Trophoblast cell (in vitro differentiated cells and primary cell): ENCODE results near the gene ABCF2.
A peak's percentile ranks its signal among the peaks of the same experiment; 100 is the strongest.

Experiments used
- DNase-seq, 2 donors: peaks; one replicate each; pipeline ENCODE4 v3.0.0-alpha.2; 2016
- H2AFZ ChIP-seq: 2 replicates; pipeline ENCODE4 v1.6.1; 2013; ENCODE audit warnings: low read length, moderate library complexity, mild to moderate bottlenecking; ENCODE audit not compliant: insufficient read depth, poor library complexity
- H2AK5ac ChIP-seq: 2 replicates; pipeline ENCODE4 v1.6.1; 2013; ENCODE audit warnings: mild to moderate bottlenecking, low read length
- H2BK120ac ChIP-seq: 2 replicates; pipeline ENCODE4 v1.6.1; 2013; ENCODE audit warnings: low read length, mild to moderate bottlenecking, moderate library complexity; ENCODE audit not compliant: insufficient read depth, poor library complexity
- H2BK12ac ChIP-seq: 2 replicates; pipeline ENCODE4 v1.6.1; 2013; ENCODE audit warnings: mild to moderate bottlenecking, low read length, moderate library complexity
- H2BK5ac ChIP-seq: 2 replicates; pipeline ENCODE4 v1.6.1; 2013; ENCODE audit warnings: low read length, low read depth, moderate library complexity, mild to moderate bottlenecking; ENCODE audit not compliant: poor library complexity
- H3K14ac ChIP-seq: 2 replicates; pipeline ENCODE4 v1.6.1; 2013; ENCODE audit warnings: mild to moderate bottlenecking, low read length
- H3K18ac ChIP-seq: 2 replicates; pipeline ENCODE4 v1.6.1; 2013; ENCODE audit warnings: mild to moderate bottlenecking, low read length
- H3K23ac ChIP-seq: 2 replicates; pipeline ENCODE4 v1.6.1; 2013; ENCODE audit warnings: low read length
- H3K27ac ChIP-seq: 2 replicates; pipeline ENCODE4 v1.5.1; 2013; ENCODE audit warnings: low read depth, mild to moderate bottlenecking, inconsistent platforms, low read length, moderate library complexity
- H3K27me3 ChIP-seq: 2 replicates; pipeline ENCODE4 v1.6.1; 2013; ENCODE audit warnings: inconsistent platforms, mild to moderate bottlenecking, low read length, moderate library complexity; ENCODE audit not compliant: insufficient read depth
- H3K36me3 ChIP-seq, 2 experiments: 1 replicate in 1 of 2; 2 replicates in 1 of 2; pipeline ENCODE4 v1.6.1; 2013; ENCODE audit warnings: low read length in 2 of 2, mild to moderate bottlenecking in 2 of 2, moderate library complexity in 1 of 2; ENCODE audit not compliant: insufficient read depth in 2 of 2, control insufficient read depth in 1 of 2
- H3K4ac ChIP-seq: 2 replicates; pipeline ENCODE4 v1.6.1; 2013; ENCODE audit warnings: low read depth, mild to moderate bottlenecking, low read length, moderate library complexity
- H3K4me1 ChIP-seq, 2 experiments: 1 replicate in 1 of 2; 2 replicates in 1 of 2; pipeline ENCODE4 v1.6.1; 2013; ENCODE audit warnings: low read length in 2 of 2, mild to moderate bottlenecking in 2 of 2, moderate library complexity in 1 of 2; ENCODE audit not compliant: insufficient read depth in 2 of 2, control insufficient read depth in 1 of 2
- H3K4me2 ChIP-seq: 2 replicates; pipeline ENCODE4 v1.6.1; 2013; ENCODE audit warnings: inconsistent platforms, mild to moderate bottlenecking, low read length, moderate library complexity
- H3K4me3 ChIP-seq: 2 replicates; pipeline ENCODE4 v1.5.1; 2013; ENCODE audit warnings: mild to moderate bottlenecking, low read depth, low read length, inconsistent platforms
- H3K79me1 ChIP-seq: one replicate; pipeline ENCODE4 v1.6.1; 2013; ENCODE audit warnings: low read length
- H3K79me2 ChIP-seq: 2 replicates; pipeline ENCODE4 v1.6.1; 2013; ENCODE audit warnings: low read length, mild to moderate bottlenecking; ENCODE audit not compliant: control insufficient read depth, insufficient read depth, poor library complexity
- H3K9ac ChIP-seq: 2 replicates; pipeline ENCODE4 v1.6.1; 2013; ENCODE audit warnings: mild to moderate bottlenecking, low read length
- H3K9me3 ChIP-seq: 2 replicates; pipeline ENCODE4 v1.6.1; 2013; ENCODE audit warnings: low read depth, mild to moderate bottlenecking, control low read depth, inconsistent platforms, low read length; ENCODE audit not compliant: insufficient read depth
- H4K12ac ChIP-seq: 2 replicates; pipeline ENCODE4 v1.6.1; 2013; ENCODE audit warnings: low read depth, mild to moderate bottlenecking, low read length, moderate library complexity
- H4K8ac ChIP-seq: 2 replicates; pipeline ENCODE4 v1.6.1; 2013; ENCODE audit warnings: low read depth, mild to moderate bottlenecking, low read length, moderate library complexity
- H4K91ac ChIP-seq: one replicate; pipeline ENCODE4 v1.6.1; 2013; ENCODE audit warnings: low read depth, mild to moderate bottlenecking, low read length, moderate library complexity
- WGBS: extraction: QIAGEN DNeasy Blood & Tissue Kit; methylation state at CpG from one replicate; pipeline ENCODE4 v1.1.7; 2013; ENCODE audit warnings: missing lambda C conversion rate; ENCODE audit not compliant: insufficient read length, insufficient coverage; ENCODE audit errors: extremely low coverage; 5-methylcytosine and 5-hydroxymethylcytosine counted together

The ABCF2 gene

GRCh38 chr7:151231080-151231479 lies 4.1 kb upstream of the ABCF2 start:
- Histone ChIP-seq H3K27ac (no peak overlapping the region), H4K12ac (no peak overlapping the region), H2AK5ac (no peak overlapping the region), H3K27me3 (no peaks in the 10 kb centered on the region), H4K8ac (no peak overlapping the region), H3K4ac (no peak overlapping the region), H4K91ac (no peak overlapping the region), H2BK12ac (no peak overlapping the region), H3K9me3 (peaks cover 4% of the 10 kb centered on the region), H3K4me2 (no peak overlapping the region), H3K79me1 (peaks cover 12% of the 10 kb centered on the region), H3K23ac (no peak overlapping the region), H3K9ac (no peak overlapping the region), H3K4me3 (no peak overlapping the region), H3K4me1 (peaks cover 8 to 14% of the 10 kb centered on the region in 2 experiments), H3K14ac (no peak overlapping the region), H2BK5ac (no peak overlapping the region), H3K18ac (no peak overlapping the region), H3K36me3 (peaks cover 13 to 18% of the 10 kb centered on the region in 2 experiments), H2BK120ac (no peak overlapping the region), H2AFZ (no peak overlapping the region), H3K79me2 (peaks cover 18% of the 10 kb centered on the region)
- no CpG with 5 or more reads among the region's 1 CpG for WGBS
- no peak for DNase-seq

DNA sequence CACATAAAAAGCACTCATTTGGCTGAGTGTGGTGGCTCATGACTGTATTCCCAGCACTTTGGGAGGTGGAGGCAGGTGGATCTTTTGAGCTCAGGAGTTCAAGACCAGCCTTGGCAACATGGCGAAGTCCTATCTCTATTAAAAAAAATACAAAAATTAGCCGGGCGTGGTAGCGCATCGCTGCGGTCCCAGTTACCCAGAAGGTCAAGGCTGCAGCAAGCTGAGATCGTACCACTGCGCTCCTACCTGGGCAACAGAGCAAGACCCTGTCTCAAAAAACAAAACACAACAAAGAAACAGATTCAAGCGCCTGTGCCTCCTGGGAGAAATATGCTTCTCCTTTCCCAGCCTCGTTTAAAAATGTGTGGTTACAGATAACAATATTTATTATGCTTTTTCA lies 2.2 kb upstream of the ABCF2 start:
- DNase-seq: no peak
- no peak overlapping the region for H3K18ac ChIP-seq
- H4K91ac ChIP-seq: no peak overlapping the region
- H4K12ac ChIP-seq: no peak overlapping the region
- H2AFZ ChIP-seq: no peak overlapping the region
- no peak overlapping the region for H3K4me2 ChIP-seq
- peaks cover 18% of the 10 kb centered on the region for H3K79me2 ChIP-seq
- H3K36me3 ChIP-seq: peaks cover 6 to 11% of the 10 kb centered on the region in 2 experiments
- H2AK5ac ChIP-seq: no peak overlapping the region
- no peak overlapping the region for H3K14ac ChIP-seq
- no peaks in the 10 kb centered on the region for H3K27me3 ChIP-seq
- H3K23ac ChIP-seq: no peak overlapping the region
- no CpG with 5 or more reads among the region's 10 CpGs for WGBS
- H4K8ac ChIP-seq: no peak overlapping the region
- no peak overlapping the region for H3K4me3 ChIP-seq
- no peak overlapping the region for H2BK12ac ChIP-seq
- H3K27ac ChIP-seq: no peak overlapping the region
- H3K4ac ChIP-seq: no peak overlapping the region
- no peak overlapping the region for H2BK120ac ChIP-seq
- H3K79me1 ChIP-seq: peaks cover 12% of the 10 kb centered on the region
- H3K9me3 ChIP-seq: no peaks in the 10 kb centered on the region
- peaks cover 12 to 16% of the 10 kb centered on the region in 2 experiments for H3K4me1 ChIP-seq
- H2BK5ac ChIP-seq: no peak overlapping the region
- no peak overlapping the region for H3K9ac ChIP-seq

DNA sequence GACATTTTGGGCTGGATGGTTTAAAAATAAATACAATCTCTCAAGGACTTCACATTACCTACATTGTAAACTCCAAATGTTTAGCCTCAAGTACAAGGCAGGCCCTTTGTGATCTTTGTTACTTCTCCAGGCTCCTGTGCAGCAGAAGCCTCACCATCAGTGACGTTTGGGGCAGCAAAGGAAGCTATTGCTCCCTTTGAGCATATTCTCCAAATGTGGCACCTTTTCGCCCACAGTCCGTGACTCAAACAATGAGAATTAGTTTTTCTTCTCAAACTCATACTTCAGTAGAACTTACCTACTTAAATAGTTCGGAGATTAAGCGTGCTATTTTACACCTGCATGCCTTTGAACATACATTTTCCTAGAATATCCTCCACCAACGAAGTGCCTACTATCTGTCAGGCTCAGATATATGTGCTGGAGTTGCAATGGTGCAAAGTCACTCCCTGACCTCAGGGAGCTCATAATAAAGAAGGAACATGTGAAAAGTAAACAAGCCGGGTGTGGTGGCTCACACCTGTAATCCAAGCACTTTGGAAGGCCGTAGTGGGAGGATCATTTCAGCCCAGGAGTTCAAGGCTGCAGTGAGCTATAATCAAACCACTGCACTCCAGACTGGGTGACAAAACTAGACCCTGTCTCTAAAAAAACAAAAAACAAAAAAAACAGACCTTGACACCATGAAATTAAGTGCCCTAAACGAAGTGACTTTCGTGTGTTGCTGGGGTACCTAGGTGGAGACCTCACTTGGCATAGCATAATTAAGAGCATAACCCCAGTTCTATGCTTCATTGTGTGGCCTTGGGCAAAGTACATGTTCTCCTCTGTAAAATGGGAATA lies 1.2 kb upstream of the ABCF2 start:
- no peak overlapping the region for H2AK5ac ChIP-seq
- H3K4me2 ChIP-seq: peak overlapping the region; percentile 86
- WGBS: no CpG with 5 or more reads among the region's 10 CpGs
- peaks cover 12% of the 10 kb centered on the region for H3K79me1 ChIP-seq
- no peak overlapping the region for H3K14ac ChIP-seq
- H3K4me3 ChIP-seq: no peak overlapping the region
- no peak overlapping the region for H2BK5ac ChIP-seq
- no peak overlapping the region for H3K27ac ChIP-seq
- H2AFZ ChIP-seq: no peak overlapping the region
- no peaks in the 10 kb centered on the region for H3K9me3 ChIP-seq
- no peak for DNase-seq
- peaks cover 14% of the 10 kb centered on the region for H3K79me2 ChIP-seq
- H4K12ac ChIP-seq: no peak overlapping the region
- H3K23ac ChIP-seq: no peak overlapping the region
- H2BK12ac ChIP-seq: no peak overlapping the region
- no peak overlapping the region for H4K91ac ChIP-seq
- no peak overlapping the region for H2BK120ac ChIP-seq
- peaks cover 10% of the 10 kb centered on the region in 2 experiments for H3K4me1 ChIP-seq
- H4K8ac ChIP-seq: peak overlapping the region; percentile 81
- H3K36me3 ChIP-seq: peaks cover 10 to 16% of the 10 kb centered on the region in 2 experiments
- H3K27me3 ChIP-seq: no peaks in the 10 kb centered on the region
- no peak overlapping the region for H3K4ac ChIP-seq
- H3K9ac ChIP-seq: no peak overlapping the region
- H3K18ac ChIP-seq: no peak overlapping the region

DNA sequence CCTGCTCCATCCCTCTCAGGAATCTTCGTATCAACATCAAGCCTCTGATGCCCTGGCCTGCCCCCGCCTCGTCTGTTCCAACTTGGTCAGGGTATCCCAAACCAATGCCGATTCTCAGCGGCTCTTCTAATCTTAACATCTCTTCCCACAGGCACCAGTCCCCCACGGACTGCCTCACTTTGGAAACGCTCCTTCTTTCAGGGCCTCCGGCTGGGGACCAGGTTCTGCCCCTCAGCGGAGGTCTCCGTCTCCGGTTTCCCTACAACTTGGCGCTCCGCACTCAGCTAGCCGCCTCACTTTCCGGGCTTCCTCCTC lies 488 bp downstream of the ABCF2 start:
- H2AK5ac ChIP-seq: no peak overlapping the region
- H4K12ac ChIP-seq: peak overlapping the region; percentile 46
- H3K4me3 ChIP-seq: peak overlapping the region; percentile 85
- H3K23ac ChIP-seq: no peak overlapping the region
- peaks cover 13 to 26% of the 10 kb centered on the region in 2 experiments for H3K36me3 ChIP-seq
- peak overlapping the region; percentile 61 for H2AFZ ChIP-seq
- H3K4me2 ChIP-seq: peak overlapping the region; percentile 82
- peaks cover 6 to 8% of the 10 kb centered on the region in 2 experiments for H3K4me1 ChIP-seq
- H4K91ac ChIP-seq: peak overlapping the region; percentile 50
- peak overlapping the region; percentile 82 for H3K18ac ChIP-seq
- no CpG with 5 or more reads among the region's 15 CpGs for WGBS
- DNase-seq: no peak
- H2BK12ac ChIP-seq: no peak overlapping the region
- H3K9ac ChIP-seq: peak overlapping the region; percentile 84
- peaks cover 5% of the 10 kb centered on the region for H3K79me1 ChIP-seq
- no peaks in the 10 kb centered on the region for H3K9me3 ChIP-seq
- H3K4ac ChIP-seq: peak overlapping the region; percentile 78
- H3K79me2 ChIP-seq: peaks cover 7% of the 10 kb centered on the region
- H3K27ac ChIP-seq: no peak overlapping the region
- H2BK5ac ChIP-seq: peak overlapping the region; percentile 33
- no peaks in the 10 kb centered on the region for H3K27me3 ChIP-seq
- no peak overlapping the region for H2BK120ac ChIP-seq
- H4K8ac ChIP-seq: peak overlapping the region; percentile 85
- H3K14ac ChIP-seq: peak overlapping the region; percentile 80
